IMR-90 (cell line): ENCODE results near the gene PTPRN2. TPM values are rescaled to one million over a fixed set of nuclear protein-coding genes. Genes with fewer than 3 reads are reported as not detected.

Source experiments
- ATAC-seq: fragments of 200-7000 bp; cut with Tn5 transposase; 2 replicates; pipeline ENCODE4 v1.9.1; 2020; ENCODE audit warnings: low read depth, mild to moderate bottlenecking, moderate library complexity
- BruUV-seq: library from RNA; stranded (reverse); fragments of 400-500 nt; replicated peaks from 2 replicates; lab custom pipeline; 2021; lab: Mats Ljungman, UMichigan
- CTCF ChIA-PET: fragments of 300-600 bp; formaldehyde crosslinking; extraction: SDS; loops from one replicate; lab custom pipeline; 2021; ENCODE audit warnings: antibody characterized with exemption; lab: Yijun Ruan, JAX
- POLR2A ChIA-PET: fragments of 300-600 bp; sonication (Branson Sonifier 250); formaldehyde crosslinking; loops from one replicate; lab custom pipeline; 2022; ENCODE audit warnings: antibody characterized with exemption; ENCODE audit not compliant: unreplicated experiment; lab: Charles Lee
- DNase-seq: peaks from one replicate; pipeline ENCODE4 v3.0.0; 2013
- H2AFZ ChIP-seq: replicated peaks from 2 replicates; pipeline ENCODE3; 2013; ENCODE audit warnings: low read length, mild to moderate bottlenecking; ENCODE audit not compliant: poor library complexity
- H2AK5ac ChIP-seq: 2 replicates; pipeline ENCODE4 v1.6.1; 2013; ENCODE audit warnings: low read depth, low read length, inconsistent platforms
- H2AK9ac ChIP-seq: replicated peaks from 2 replicates; pipeline ENCODE3; 2013; ENCODE audit warnings: mild to moderate bottlenecking, low read depth, low read length, moderate library complexity; ENCODE audit not compliant: poor library complexity
- H2BK120ac ChIP-seq: 2 replicates; pipeline ENCODE4 v1.6.1; 2013; ENCODE audit warnings: low read depth, low read length, inconsistent platforms
- H2BK15ac ChIP-seq: 3 replicates; pipeline ENCODE4 v1.6.1; 2013; ENCODE audit warnings: low read depth, low read length, inconsistent platforms
- H2BK20ac ChIP-seq: 2 replicates; pipeline ENCODE4 v1.6.1; 2013; ENCODE audit warnings: low read depth, mild to moderate bottlenecking, inconsistent platforms, low read length, moderate library complexity
- H2BK5ac ChIP-seq: 2 replicates; pipeline ENCODE4 v1.6.1; 2013; ENCODE audit warnings: mild to moderate bottlenecking, low read depth, low read length, inconsistent platforms; ENCODE audit not compliant: poor library complexity, severe bottlenecking
- H3K14ac ChIP-seq: replicated peaks from 2 replicates; pipeline ENCODE4 v1.6.1; 2013; ENCODE audit warnings: low read depth, low read length, inconsistent platforms
- H3K18ac ChIP-seq: 2 replicates; pipeline ENCODE4 v1.6.1; 2013; ENCODE audit warnings: low read depth, low read length, control low read depth
- H3K23ac ChIP-seq: 2 replicates; pipeline ENCODE4 v1.6.1; 2013; ENCODE audit warnings: low read depth, low read length, inconsistent platforms
- H3K27ac ChIP-seq: 2 replicates; pipeline ENCODE4 v1.5.1; 2013; ENCODE audit warnings: mild to moderate bottlenecking, control low read depth, low read length; ENCODE audit not compliant: insufficient read depth
- H3K27me3 ChIP-seq: 2 replicates; pipeline ENCODE4 v1.6.1; 2013; ENCODE audit warnings: low read length; ENCODE audit not compliant: control insufficient read depth, insufficient read depth
- H3K36me3 ChIP-seq: 2 replicates; pipeline ENCODE4 v1.6.1; 2013; ENCODE audit warnings: low read length, mixed read lengths; ENCODE audit not compliant: control insufficient read depth, insufficient read depth
- H3K4ac ChIP-seq: 2 replicates; pipeline ENCODE4 v1.6.1; 2013; ENCODE audit warnings: low read depth, low read length, inconsistent platforms
- H3K4me1 ChIP-seq: 2 replicates; pipeline ENCODE4 v1.6.1; 2013; ENCODE audit warnings: low read length, mixed read lengths; ENCODE audit not compliant: control insufficient read depth, insufficient read depth
- H3K4me2 ChIP-seq: 2 replicates; pipeline ENCODE4 v1.6.1; 2013; ENCODE audit warnings: low read depth, mild to moderate bottlenecking, control low read depth, low read length, moderate library complexity
- H3K4me3 ChIP-seq: 2 replicates; pipeline ENCODE4 v1.5.1; 2013; ENCODE audit warnings: low read depth, mild to moderate bottlenecking, control low read depth, low read length, moderate library complexity; ENCODE audit not compliant: insufficient read depth
- H3K56ac ChIP-seq: 2 replicates; pipeline ENCODE4 v1.6.1; 2013; ENCODE audit warnings: low read length, inconsistent platforms; ENCODE audit not compliant: insufficient read depth; ENCODE audit errors: extremely low read depth
- H3K79me1 ChIP-seq, 2 experiments: 2 replicates each; pipeline ENCODE4 v1.6.1; 2013; ENCODE audit warnings: low read length in 2 of 2, inconsistent platforms in 1 of 2, low read depth in 1 of 2
- H3K9ac ChIP-seq: 2 replicates; pipeline ENCODE4 v1.6.1; 2013; ENCODE audit warnings: low read depth, low read length, control low read depth
- H3K9me1 ChIP-seq: 2 replicates; pipeline ENCODE4 v1.6.1; 2013; ENCODE audit warnings: low read length, inconsistent platforms; ENCODE audit not compliant: insufficient read depth
- H3K9me3 ChIP-seq: 2 replicates; pipeline ENCODE4 v1.6.1; 2013; ENCODE audit warnings: low read length; ENCODE audit not compliant: control insufficient read depth, insufficient read depth
- H4K20me1 ChIP-seq: 2 replicates; pipeline ENCODE4 v1.6.1; 2013; ENCODE audit warnings: low read length, inconsistent platforms; ENCODE audit not compliant: insufficient read depth
- H4K5ac ChIP-seq: 2 replicates; pipeline ENCODE4 v1.6.1; 2013; ENCODE audit warnings: mild to moderate bottlenecking, low read depth, low read length, control low read depth
- H4K8ac ChIP-seq, 2 experiments: 2 replicates each; pipeline ENCODE4 v1.6.1; 2013; ENCODE audit warnings: low read depth in 2 of 2, low read length in 2 of 2, control low read depth in 1 of 2, inconsistent platforms in 1 of 2
- H4K91ac ChIP-seq: 2 replicates; pipeline ENCODE4 v1.6.1; 2013; ENCODE audit warnings: low read depth, low read length, inconsistent platforms; ENCODE audit not compliant: insufficient read depth
- NFE2L2 ChIP-seq: fragments of 150-350 bp; IDR thresholded peaks from 2 replicates; pipeline ENCODE4 v1.6.1; 2016; ENCODE audit warnings: low read depth, mild to moderate bottlenecking, low read length
- RAD21 ChIP-seq: IDR thresholded peaks from 2 replicates; pipeline ENCODE4 v1.6.1; 2012; ENCODE audit warnings: low read length, improper control_type of control experiment
- RCOR1 ChIP-seq: IDR thresholded peaks from 2 replicates; pipeline ENCODE4 v1.6.1; 2012; ENCODE audit warnings: mild to moderate bottlenecking, low read length, improper control_type of control experiment; ENCODE audit not compliant: insufficient replicate concordance
- WGBS, 2 experiments: methylation state at CpG; one replicate each; pipeline versions ENCODE4 v1.1.5 to v1.1.7; 2013; ENCODE audit warnings: missing lambda C conversion rate in 2 of 2; ENCODE audit not compliant: insufficient read length in 1 of 2; ENCODE audit errors: extremely low coverage in 2 of 2; 5-methylcytosine and 5-hydroxymethylcytosine counted together
- dilution Hi-C: fragments of 300-500 bp; cut with HindIII; formaldehyde crosslinking; loops from one replicate; pipeline ENCODE4 v1.14.3; 2018; ENCODE audit warnings: low sequenced_read_pairs; ENCODE audit not compliant: unreplicated experiment
- in situ Hi-C: fragments of 300-500 bp; cut with MboI; formaldehyde crosslinking; loops from 3 replicates; pipeline ENCODE4 v1.14.3; 2019; ENCODE audit warnings: low sequenced_read_pairs, inconsistent platforms, mixed read lengths
- intact Hi-C: fragments of 100-400 bp; cut with micrococcal nuclease; formaldehyde crosslinking; loops from 2 replicates; pipeline ENCODE4 v1.10.0; 2022
- polyA plus RNA-seq, 3 experiments: library from polyadenylated mRNA; depleted of rRNA; stranded (reverse); fragments of >200 nt; gene quantifications; 2 replicates each; pipeline ENCODE4 v1.2.3, GENCODE V29; 2012; ENCODE audit warnings: low replicate concordance in 1 of 3
- total RNA-seq: library from RNA; depleted of rRNA; stranded (reverse); fragments of >200 nt; gene quantifications from 2 replicates; pipeline ENCODE4 v1.2.3, GENCODE V29; 2012

The PTPRN2 gene
- total and polyA plus RNA-seq, 2 of the 4 experiments (the other 2 are of a cell fraction): 0.03 TPM; not detected in 1

- dilution Hi-C loops: no loop called here
- CTCF ChIA-PET: no interaction called here
Observed at GRCh38 chr7:157660971-157661610, 926.5 kb downstream of the PTPRN2 start.

More at GRCh38 chr7:157660971-157661610, 926.5 kb downstream of the PTPRN2 start:
- DNase-seq (no peak), ATAC-seq (no peak)
- Histone ChIP-seq H3K27ac (no peak overlapping the region), H2BK120ac (no peak overlapping the region), H3K9ac (no peak overlapping the region), H4K5ac (no peak overlapping the region), H3K79me1 (no peaks in the 10 kb centered on the region), H3K56ac (no peak overlapping the region), H3K36me3 (no peaks in the 10 kb centered on the region), H3K4ac (no peak overlapping the region), H4K20me1 (no peaks in the 10 kb centered on the region), H3K23ac (no peak overlapping the region), H3K9me3 (peaks cover 51% of the 10 kb centered on the region), H3K27me3 (no peaks in the 10 kb centered on the region), H2AK9ac (no peak overlapping the region), H3K14ac (no peak overlapping the region), H2AK5ac (no peak overlapping the region), H4K8ac (no peak overlapping the region), H2BK5ac (no peak overlapping the region), H2AFZ (no peak overlapping the region), H3K9me1 (no peaks in the 10 kb centered on the region), H2BK20ac (no peak overlapping the region), H4K91ac (no peak overlapping the region), H3K4me1 (no peaks in the 10 kb centered on the region), H2BK15ac (no peak overlapping the region), H3K4me2 (no peak overlapping the region), H3K18ac (no peak overlapping the region), H3K4me3 (no peak overlapping the region)
- BruUV-seq: no TSS peak
- in situ Hi-C loops: no loop called here
- POLR2A ChIA-PET: no interaction called here
- WGBS, 2 experiments: 65% methylated on average over 15 of the region's 43 CpGs; no CpG with 5 or more reads in 1 of the 2 experiments
- intact Hi-C loops: no loop called here
- no peak for TF ChIP-seq NFE2L2
- TF ChIP-seq RAD21: no peak
- TF ChIP-seq RCOR1: no peak
